ENCODE data around the gene PHLDB2. TPM values are rescaled to one million over a fixed set of nuclear protein-coding genes. Genes with fewer than 3 reads are reported as not detected.

PHLDB2 gene
- 17.8 TPM for total RNA-seq

GRCh38 chr3:111859061-111859973 lies at the start of gene PHLDB2:
PHLDB2 (plus strand) TSS chr3:111859265; CDS start chr3:111884078, 24,813 bp downstream.

GRCh38 chr3:111978583-111979433 lies 119.7 kb downstream of the PHLDB2 start, which contains the start of gene ABHD10:
ABHD10 (plus strand) TSS chr3:111979026; CDS start chr3:111979062, 36 bp downstream.

GRCh38 chr3:111998636-111999483 lies 139.8 kb downstream of the PHLDB2 start, which contains the start of gene TAGLN3:
TAGLN3 (plus strand) TSS chr3:111998922; CDS start chr3:111999423, 501 bp downstream.

Other genes with a start within 250 kb of the PHLDB2 start
- gene PLCXD2, start 184.6 kb upstream of the PHLDB2 start, total RNA-seq: 44.8 TPM
- 72.6 TPM for gene ABHD10, start 119.8 kb downstream of the PHLDB2 start, total RNA-seq
- gene TAGLN3, start 139.7 kb downstream of the PHLDB2 start, total RNA-seq: 141 TPM
- gene TMPRSS7, start 175.5 kb downstream of the PHLDB2 start, total RNA-seq: 0.31 TPM
- gene C3orf52, start 227.1 kb downstream of the PHLDB2 start, total RNA-seq: 0.63 TPM